Measurements from ENCODE around the gene ARHGEF37. TPM values are rescaled to one million over a fixed set of nuclear protein-coding genes. Genes with fewer than 3 reads are reported as not detected.

Gene ARHGEF37
- total and polyA plus RNA-seq, 2 of the 8 experiments (the other 6 are each of a cell fraction or from before 2014, with no cell fraction given), result 0.21 to 0.48 TPM

GRCh38 chr5:149608936-149609545 lies 27.7 kb downstream of the ARHGEF37 start:
- H3K79me1 ChIP-seq (ENCODE audit: low read depth, low read length), result no peaks in the 10 kb centered on the region
- no peak overlapping the region for H2AK5ac ChIP-seq (ENCODE audit: low read depth, low read length)
- 96% methylated on average over 4 of the region's 4 CpGs; no CpG with 5 or more reads in 1 of the 2 experiments for WGBS, 2 experiments (ENCODE audit: extremely low coverage in 1 of 2, insufficient coverage in 1 of 2, insufficient read length in 1 of 2, insufficient replicate concordance in 2 of 2, low coverage in 1 of 2, low lambda C conversion rate in 2 of 2, missing lambda C conversion rate in 1 of 2)

More at GRCh38 chr5:149608936-149609545, 27.7 kb downstream of the ARHGEF37 start:
- Histone ChIP-seq H3K14ac (ENCODE audit: insufficient read length) (no peak overlapping the region), H3K18ac (ENCODE audit: extremely low read depth, low read length) (no peak overlapping the region), H2BK15ac (ENCODE audit: low read length) (no peak overlapping the region), H3K23me2 (ENCODE audit: low read depth, low read length) (no peaks in the 10 kb centered on the region), H4K20me1 (replicated peaks in 1 of 2; ENCODE audit: control insufficient read depth in 1 of 2, insufficient read depth in 2 of 2, low read length in 2 of 2) (no peaks in the 10 kb centered on the region), H3K27ac (ENCODE audit: low read depth, low read length) (no peak overlapping the region), H3K4me1 (replicated peaks in 1 of 4; ENCODE audit: control insufficient read depth in 3 of 4, insufficient read depth in 4 of 4, low read length in 3 of 4) (no peaks in the 10 kb centered on the region), H3K27me3 (replicated peaks in 1 of 4; ENCODE audit: control insufficient read depth in 3 of 4, extremely low read depth in 1 of 4, insufficient read depth in 3 of 4, low read length in 3 of 4) (no peaks in the 10 kb centered on the region), H3K9me3 (ENCODE audit: insufficient read depth in 2 of 2, low read depth in 1 of 2, low read length in 1 of 2) (peaks cover 2 to 3% of the 10 kb centered on the region in 2 experiments), H2BK20ac (ENCODE audit: low read length) (no peak overlapping the region), H4K5ac (ENCODE audit: insufficient read length, low read depth, low read length) (no peak overlapping the region), H3K56ac (replicated peaks; ENCODE audit: insufficient read length, low read depth, low read length) (no peak overlapping the region), H3K23ac (ENCODE audit: insufficient read length) (no peak overlapping the region), H3K4me2 (ENCODE audit: insufficient read depth in 1 of 2, low read depth in 2 of 2, low read length in 2 of 2) (no peak overlapping the region), H3K9ac (replicated peaks in 1 of 4; ENCODE audit: extremely low read depth in 1 of 4, low read depth in 3 of 4, low read length in 3 of 4) (no peak overlapping the region), H2BK12ac (ENCODE audit: low read depth, low read length) (no peak overlapping the region), H4K91ac (replicated peaks; ENCODE audit: insufficient read length, low read length) (no peak overlapping the region), H2BK120ac (replicated peaks; ENCODE audit: low read depth, low read length) (no peak overlapping the region), H2AFZ (ENCODE audit: low read length) (no peak overlapping the region), H3K36me3 (ENCODE audit: control insufficient read depth in 2 of 4, insufficient read depth in 4 of 4, low read length in 3 of 4) (no peaks in the 10 kb centered on the region), H3K79me2 (ENCODE audit: control insufficient read depth in 1 of 2, insufficient read depth in 2 of 2, low read length in 2 of 2) (no peaks in the 10 kb centered on the region), H4K8ac (ENCODE audit: extremely low read depth, insufficient read depth, low read length) (no peak overlapping the region), H3K4me3 (ENCODE audit: extremely low read depth in 1 of 4, insufficient read depth in 2 of 4, low read depth in 3 of 4, low read length in 4 of 4) (no peak overlapping the region), H2BK5ac (ENCODE audit: low read depth, low read length) (no peak overlapping the region), H3K4ac (replicated peaks; ENCODE audit: insufficient read length, low read depth, low read length) (no peak overlapping the region)
- ChIA-PET POLR2A (ENCODE audit: partially characterized antibody) (interaction anchor here (1.0 to 1.2 kb wide), 2 partner anchors 10 to 27 kb away, joined by 3 read pairs; partner anchors contain the start of gene ARHGEF37), CTCF (ENCODE audit: partially characterized antibody) (interaction anchor here (0.6 to 3.6 kb wide), 12 partner anchors 9 to 237 kb away, joined by 3 to 23 read pairs (median 4); no protein-coding TSS in a partner anchor)
- DNase-seq (ENCODE audit: low read depth in 1 of 2, low spot score in 2 of 2) (no peak), FAIRE-seq (no peak)
- TF ChIP-seq JUN (IDR thresholded peaks at IDR 0.05; ENCODE audit: low read depth, low read length) (no peak), TCF12 (IDR thresholded peaks at IDR 0.05; ENCODE audit: low read depth, low read length) (no peak), SP4 (IDR thresholded peaks at IDR 0.05; ENCODE audit: low read length) (no peak), RNF2 (IDR thresholded peaks at IDR 0.05; ENCODE audit: borderline replicate concordance, low read depth, low read length, missing control alignments, poor library complexity, severe bottlenecking) (no peak), MAFK (IDR thresholded peaks at IDR 0.05; ENCODE audit: low read depth, low read length) (no peak), RXRA (IDR thresholded peaks at IDR 0.05; ENCODE audit: insufficient read depth, low read depth, low read length) (no peak), SIX5 (IDR thresholded peaks at IDR 0.05; ENCODE audit: low read depth, low read length) (no peak), YY1 (IDR thresholded peaks at IDR 0.05; ENCODE audit: low read depth, low read length) (no peak), JUND (IDR thresholded peaks at IDR 0.05; ENCODE audit: low read length) (no peak), POLR2A (IDR thresholded peaks at IDR 0.05; ENCODE audit: control extremely low read depth in 1 of 2, low read depth in 2 of 2, low read length in 2 of 2) (no peak), TBP (IDR thresholded peaks at IDR 0.05; ENCODE audit: low read depth, low read length) (no peak), GABPA (IDR thresholded peaks at IDR 0.05; ENCODE audit: borderline replicate concordance, insufficient read depth, low read length) (no peak), CHD2 (IDR thresholded peaks at IDR 0.05; ENCODE audit: low read length) (no peak), HDAC6 (IDR thresholded peaks at IDR 0.05; ENCODE audit: low read depth, low read length) (no peak)
